H1 (cell line): ENCODE measurements around the gene MEX3B. TPM values are rescaled to one million over a fixed set of nuclear protein-coding genes. Genes with fewer than 3 reads are reported as not detected.
A peak's percentile ranks its signal among the peaks of the same experiment; 100 is the strongest.

Experiments
- ATF2 ChIP-seq: IDR thresholded peaks from 2 replicates; pipeline ENCODE4 v1.6.1; 2012; ENCODE audit warnings: low read length, inconsistent platforms
- BACH1 ChIP-seq: IDR thresholded peaks from 2 replicates; pipeline ENCODE4 v1.6.1; 2012; ENCODE audit warnings: low read length, improper control_type of control experiment
- BRCA1 ChIP-seq: IDR thresholded peaks from 2 replicates; pipeline ENCODE4 v1.6.1; 2012; ENCODE audit warnings: low read depth, low read length, improper control_type of control experiment
- CBX8 ChIP-seq: fragments of 300-800, 300-1000 bp; sonication (generic); IDR thresholded peaks from 2 replicates; pipeline ENCODE4 v1.7.1; 2016; ENCODE audit warnings: low read depth, low read length, borderline replicate concordance
- CREB1 ChIP-seq: IDR thresholded peaks from 2 replicates; pipeline ENCODE4 v1.6.1; 2012; ENCODE audit warnings: inconsistent platforms
- CTBP2 ChIP-seq: IDR thresholded peaks from 2 replicates; pipeline ENCODE4 v1.7.0; 2011; ENCODE audit warnings: borderline replicate concordance, mild to moderate bottlenecking, moderate library complexity, mixed read lengths, low read length; ENCODE audit not compliant: insufficient read depth, insufficient read length
- HDAC2 ChIP-seq, 2 experiments: fragments of 300-600 bp in 1 of 2; sonication (generic) in 1 of 2; IDR thresholded peaks; 2 replicates each; pipeline ENCODE4 v1.6.1; 2011 to 2012; ENCODE audit warnings: low read depth in 2 of 2, low read length in 2 of 2, mild to moderate bottlenecking in 2 of 2, moderate library complexity in 2 of 2, borderline replicate concordance in 1 of 2, inconsistent platforms in 1 of 2
- HDAC6 ChIP-seq: IDR thresholded peaks from one replicate; pipeline ENCODE4 v1.7.1; 2012; ENCODE audit warnings: low read depth, mild to moderate bottlenecking, inconsistent platforms, low read length, moderate library complexity
- KDM4A ChIP-seq: IDR thresholded peaks from one replicate; pipeline ENCODE4 v1.7.1; 2012; ENCODE audit warnings: low read depth, mild to moderate bottlenecking, moderate library complexity, low read length, inconsistent platforms; ENCODE audit not compliant: severe bottlenecking
- KDM5A ChIP-seq: fragments of 200-600 bp; IDR thresholded peaks from 2 replicates; pipeline ENCODE4 v1.7.1; 2012; ENCODE audit warnings: mild to moderate bottlenecking, low read length, inconsistent platforms, mixed read lengths
- MAFK ChIP-seq: IDR thresholded peaks from 2 replicates; pipeline ENCODE4 v1.6.1; 2012; ENCODE audit warnings: low read depth, mild to moderate bottlenecking, improper control_type of control experiment, low read length
- RBBP5 ChIP-seq: IDR thresholded peaks from 2 replicates; pipeline ENCODE4 v1.7.1; 2012; ENCODE audit warnings: low read depth, mild to moderate bottlenecking, inconsistent platforms, low read length, moderate library complexity, borderline replicate concordance
- RNF2 ChIP-seq: fragments of 200-900, 300-1000 bp; sonication (generic); IDR thresholded peaks from 2 replicates; pipeline ENCODE4 v1.7.1; 2016; ENCODE audit warnings: borderline replicate concordance, low read depth, mild to moderate bottlenecking, antibody characterized with exemption, low read length; ENCODE audit not compliant: poor library complexity, severe bottlenecking; ENCODE audit errors: missing control alignments
- SAP30 ChIP-seq: fragments of 300-600 bp; sonication (generic); IDR thresholded peaks from 2 replicates; pipeline ENCODE4 v1.7.1; 2012; ENCODE audit warnings: low read length, moderate library complexity, mild to moderate bottlenecking, inconsistent platforms; ENCODE audit not compliant: insufficient read depth, insufficient replicate concordance
- SIN3A ChIP-seq, 2 experiments: IDR thresholded peaks in 1 of 2; conservative IDR thresholded peaks in 1 of 2; 2 replicates each; pipeline ENCODE4 v1.6.1; 2011 to 2012; ENCODE audit warnings: low read length in 2 of 2, improper control_type of control experiment in 1 of 2, low read depth in 1 of 2, mild to moderate bottlenecking in 1 of 2
- SIRT6 ChIP-seq: IDR thresholded peaks from one replicate; pipeline ENCODE4 v1.7.1; 2012; ENCODE audit warnings: low read length, inconsistent platforms
- SP2 ChIP-seq: IDR thresholded peaks from 2 replicates; pipeline ENCODE4 v1.6.1; 2012; ENCODE audit warnings: mild to moderate bottlenecking, low read length, inconsistent platforms
- SP4 ChIP-seq: IDR thresholded peaks from 2 replicates; pipeline ENCODE4 v1.6.1; 2012; ENCODE audit warnings: low read length, inconsistent platforms
- SRF ChIP-seq: IDR thresholded peaks from 2 replicates; pipeline ENCODE4 v1.6.1; 2011; ENCODE audit warnings: mild to moderate bottlenecking, low read depth, low read length, moderate library complexity
- SUZ12 ChIP-seq: fragments of 200-600 bp; sonication (generic); IDR thresholded peaks from 2 replicates; pipeline ENCODE4 v1.6.1; 2012; ENCODE audit warnings: mild to moderate bottlenecking, inconsistent platforms, low read length, moderate library complexity, mixed read lengths
- YY1 ChIP-seq: IDR thresholded peaks from 2 replicates; pipeline ENCODE4 v1.6.1; 2011; ENCODE audit warnings: low read depth, mild to moderate bottlenecking, low read length
- ZNF274 ChIP-seq: IDR thresholded peaks from 2 replicates; pipeline ENCODE4 v1.7.0; 2012; ENCODE audit warnings: low read length, borderline replicate concordance; ENCODE audit errors: extremely low read depth
- polyA plus RNA-seq, 7 experiments: library from polyadenylated mRNA; depleted of rRNA in 3 of 7; stranded (reverse) in 5 of 7; unstranded in 2 of 7; fragments of >200 nt in 5 of 7; fragments of 200-250 nt in 2 of 7; gene quantifications; 1 replicate in 5 of 7; 2 replicates in 1 of 7; 4 replicates in 1 of 7; pipeline versions ENCODE4 v1.2.1 to v1.2.3, GENCODE V29; 2011 to 2013; ENCODE audit warnings: missing spikeins in 2 of 7, mixed read lengths in 2 of 7
- total RNA-seq: library from RNA; stranded (reverse); fragmentation: NEBNext Ultra II Directional; extraction: Animal tissue kit (Norgen Biotek cat#: 25700); gene quantifications from 2 replicates; pipeline ENCODE4 v1.2.1, GENCODE V29; 2021

The MEX3B gene
- total and polyA plus RNA-seq, 2 of the 8 experiments (the other 6 are each of a cell fraction or from before 2014, with no cell fraction given): 8.0 to 15.9 TPM

GRCh38 chr15:82044373-82045178 lies 1.2 kb downstream of the MEX3B start (continued):
- no peak for TF ChIP-seq CTBP2
- no peak for TF ChIP-seq SP4
- TF ChIP-seq KDM4A: peak; percentile 61
- TF ChIP-seq SIN3A (conservative IDR thresholded peaks at IDR 0.05 in 1 of 2, IDR thresholded peaks at IDR 0.05 in 1 of 2; ENCODE audit: low read depth in 1 of 2, low read length in 2 of 2): peak in 1 of 2 experiments; percentile 89; a peak in 1 of 4 replicates
- TF ChIP-seq MAFK: no peak
- TF ChIP-seq SUZ12: 0 out of 2 replicates have a peak, but pooled peaks have one; percentile 47
- no peak for TF ChIP-seq CREB1
- no peak for TF ChIP-seq SP2
- peak; percentile 2; the same call in 1 of the 2 replicates for TF ChIP-seq RBBP5
- TF ChIP-seq HDAC6: no peak
- no peak for TF ChIP-seq KDM5A
- TF ChIP-seq SAP30: peak; percentile 14
- no peak for TF ChIP-seq SIRT6
- TF ChIP-seq BACH1: no peak
- no peak for TF ChIP-seq BRCA1
- TF ChIP-seq RNF2: no peak
- no peak for TF ChIP-seq SRF
- no peak for TF ChIP-seq ATF2
- peak; percentile 18; the same call in 1 of the 2 replicates for TF ChIP-seq YY1
- TF ChIP-seq ZNF274: no peak
- no peak for TF ChIP-seq CBX8
- peak in 1 of 2 experiments; percentile 73; a peak in 1 of 4 replicates for TF ChIP-seq HDAC2 (IDR thresholded peaks at IDR 0.05; ENCODE audit: borderline replicate concordance in 1 of 2, low read depth in 2 of 2, low read length in 2 of 2)
